Hematopoietic multipotent progenitor cell treated with erythropoietin and hydrocortisone succinate and interleukin-3 and kit ligand, for 8 days (in vitro differentiated cells): ENCODE results near the gene ISCA1.
"Not testable (repeated sequence)": the region's sequence is repeated elsewhere in the genome, so short reads cannot be mapped to it uniquely, and the experiment has no call there.

Experiments
- DNase-seq: peaks from one replicate; pipeline ENCODE4 v3.0.0-alpha.2; 2015

The ISCA1 gene

DNA sequence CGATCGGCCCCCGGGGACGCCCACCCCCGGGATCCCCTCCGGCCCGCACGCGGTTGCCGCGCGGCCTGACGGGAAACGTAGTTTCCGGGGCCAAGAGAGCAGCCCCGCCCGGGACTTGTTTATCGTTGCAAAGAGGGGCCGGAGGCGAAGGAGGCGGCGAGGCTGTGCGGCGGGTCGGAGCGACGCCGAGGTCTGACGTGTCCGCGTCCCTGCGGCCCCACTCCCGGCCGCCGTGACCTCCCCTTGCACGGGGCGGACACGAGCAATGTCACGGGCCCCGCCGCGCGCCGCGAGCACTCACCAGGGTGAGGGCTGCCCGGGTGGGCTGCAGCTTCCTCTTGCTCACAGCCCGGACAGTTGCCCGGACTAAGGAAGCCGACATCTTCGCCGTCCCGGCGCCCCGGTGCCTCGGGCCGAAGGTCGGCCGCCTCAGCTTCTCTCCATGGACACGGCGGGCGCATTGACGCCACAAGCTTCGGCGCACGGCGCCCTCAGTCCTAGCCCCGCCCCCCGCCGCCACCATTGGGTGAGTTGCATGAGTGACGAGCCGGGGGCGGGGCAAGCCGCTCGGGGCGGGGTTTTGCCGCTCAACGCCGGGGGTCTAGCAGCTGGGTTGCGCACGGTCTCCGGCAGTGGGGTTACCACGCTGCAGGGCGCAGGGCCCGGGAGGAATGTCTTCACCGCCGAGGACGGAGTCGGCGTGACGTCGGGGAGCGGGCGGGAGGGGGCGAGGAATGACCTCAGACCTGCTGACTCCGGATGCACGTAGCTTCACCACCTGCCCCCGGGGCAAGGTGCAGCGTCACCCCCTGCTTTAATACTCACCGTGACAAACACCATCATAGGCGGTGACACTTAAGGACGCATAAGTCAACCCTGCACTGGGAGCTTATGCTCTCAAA, at the start of gene ISCA1:
Gene ISCA1 (minus strand): TSS at position 462 of the 902 bp plus-strand sequence. CDS start 80 bp downstream, at position 382.
- DNase-seq: peak; percentile 93

DNA sequence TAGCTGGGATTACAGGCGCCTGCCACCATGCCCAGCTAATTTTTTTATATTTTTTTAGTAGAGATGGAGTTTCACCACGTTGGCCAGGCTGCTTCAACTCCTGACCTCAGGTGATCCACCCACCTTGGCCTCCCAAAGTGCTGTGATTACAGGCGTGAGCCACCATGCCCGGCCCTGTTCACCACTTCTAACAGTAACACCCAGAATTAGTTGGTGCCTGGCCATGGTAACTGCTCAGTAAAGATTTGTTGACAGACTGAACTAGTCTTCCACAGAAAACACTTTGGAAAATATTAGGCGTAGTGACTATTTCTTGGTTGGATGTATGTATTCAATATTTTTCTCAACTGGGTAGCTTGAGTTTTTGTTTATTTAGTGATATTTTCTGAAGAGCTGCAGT, 47.8 kb upstream of the ISCA1 start:
- DNase-seq: no peak

DNA sequence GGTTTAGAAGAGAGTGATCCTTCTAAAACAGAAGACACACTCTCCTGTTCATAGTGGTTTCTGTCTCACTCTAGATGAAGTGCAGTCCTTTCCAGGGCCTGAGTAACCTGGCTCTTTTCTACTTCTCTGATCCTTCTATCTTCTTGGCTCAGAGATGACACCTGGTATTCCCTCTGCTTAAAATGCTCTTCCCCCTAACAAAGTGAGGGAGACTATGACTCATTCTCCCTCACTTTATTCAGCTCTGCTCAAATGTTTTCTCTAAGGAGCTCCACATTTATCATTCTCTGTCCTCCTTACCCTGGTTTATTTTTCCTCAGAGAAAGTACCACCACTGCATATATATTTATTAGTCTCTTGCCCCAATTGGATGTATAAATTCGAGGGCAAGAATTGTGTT, 47.3 kb upstream of the ISCA1 start:
- DNase-seq: no peak

DNA sequence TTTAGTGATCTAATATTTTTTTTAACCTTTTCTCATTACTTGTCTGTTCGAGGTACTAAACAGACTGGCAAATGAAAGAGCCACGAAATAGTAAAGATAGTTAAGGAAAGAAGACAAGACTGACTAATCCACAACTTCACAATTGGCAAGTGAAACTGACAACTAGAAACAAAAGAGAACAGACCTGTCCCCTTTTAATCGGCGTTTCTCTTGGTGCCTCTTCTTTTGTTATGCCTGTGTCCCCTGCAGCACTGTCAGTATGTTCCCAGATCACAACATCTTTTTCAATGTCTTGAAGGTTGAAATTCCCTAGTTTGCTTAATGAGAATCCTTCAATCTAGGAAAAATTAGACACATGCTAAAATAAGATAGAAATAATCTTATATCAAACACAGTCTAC, 45.8 kb upstream of the ISCA1 start:
- DNase-seq: no peak

DNA sequence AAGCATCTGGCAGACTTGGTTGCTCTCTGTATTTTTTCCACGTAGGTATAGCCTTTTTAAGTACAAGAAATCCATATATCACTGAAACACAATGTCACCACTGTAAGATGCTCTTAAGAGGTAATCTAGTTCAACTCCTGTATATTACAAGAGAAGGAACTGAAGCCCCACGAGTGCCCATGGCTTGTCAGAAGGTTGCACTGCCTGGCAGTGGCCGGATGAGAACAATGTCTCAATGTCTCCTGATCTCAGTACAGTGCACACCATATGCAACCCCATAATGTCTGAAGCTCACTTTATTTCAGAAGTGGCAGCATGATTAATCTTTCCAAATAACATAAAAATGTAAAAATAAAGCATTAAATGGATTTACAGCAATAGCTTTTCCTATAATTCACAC, 44.2 kb upstream of the ISCA1 start:
- no peak for DNase-seq

DNA sequence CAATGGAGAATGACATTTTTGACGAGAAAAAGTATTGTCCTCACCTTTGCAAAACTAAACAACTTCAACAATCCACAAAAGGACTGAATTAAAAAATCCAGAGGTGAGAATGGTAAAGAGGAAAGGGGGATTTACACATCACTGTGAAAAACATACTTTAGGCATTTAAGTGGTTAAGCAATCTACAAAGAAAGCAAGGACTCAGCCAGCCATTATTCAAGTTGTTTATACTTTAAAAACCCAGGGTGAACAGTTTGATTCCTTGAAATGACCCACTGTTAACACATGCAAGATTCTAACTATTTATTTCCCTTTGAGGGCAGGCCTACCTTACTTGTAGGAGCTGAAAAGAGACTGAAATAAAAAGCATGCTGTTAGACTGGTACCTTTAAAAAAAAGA, 42.6 kb upstream of the ISCA1 start:
- no peak for DNase-seq

DNA sequence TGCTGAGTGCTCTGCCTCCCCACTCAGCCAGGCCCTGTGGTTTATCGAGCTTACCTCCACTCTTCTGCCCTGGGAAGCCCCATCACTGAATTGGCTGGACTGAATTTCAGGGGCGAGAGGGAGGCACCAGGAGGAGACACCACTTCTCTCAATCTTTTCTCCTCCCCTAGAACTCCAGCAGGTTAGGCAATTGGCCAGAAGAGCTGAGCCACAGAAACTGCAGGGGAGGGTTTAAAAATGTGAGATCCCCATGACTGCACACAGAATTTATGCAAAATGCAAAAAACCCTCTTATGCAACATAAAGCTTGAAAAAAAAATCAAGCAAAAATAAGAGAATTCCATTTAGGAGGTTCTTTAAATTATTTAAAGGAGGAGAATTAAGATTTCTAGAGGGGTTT, 42.0 kb upstream of the ISCA1 start:
- DNase-seq: no peak

DNA sequence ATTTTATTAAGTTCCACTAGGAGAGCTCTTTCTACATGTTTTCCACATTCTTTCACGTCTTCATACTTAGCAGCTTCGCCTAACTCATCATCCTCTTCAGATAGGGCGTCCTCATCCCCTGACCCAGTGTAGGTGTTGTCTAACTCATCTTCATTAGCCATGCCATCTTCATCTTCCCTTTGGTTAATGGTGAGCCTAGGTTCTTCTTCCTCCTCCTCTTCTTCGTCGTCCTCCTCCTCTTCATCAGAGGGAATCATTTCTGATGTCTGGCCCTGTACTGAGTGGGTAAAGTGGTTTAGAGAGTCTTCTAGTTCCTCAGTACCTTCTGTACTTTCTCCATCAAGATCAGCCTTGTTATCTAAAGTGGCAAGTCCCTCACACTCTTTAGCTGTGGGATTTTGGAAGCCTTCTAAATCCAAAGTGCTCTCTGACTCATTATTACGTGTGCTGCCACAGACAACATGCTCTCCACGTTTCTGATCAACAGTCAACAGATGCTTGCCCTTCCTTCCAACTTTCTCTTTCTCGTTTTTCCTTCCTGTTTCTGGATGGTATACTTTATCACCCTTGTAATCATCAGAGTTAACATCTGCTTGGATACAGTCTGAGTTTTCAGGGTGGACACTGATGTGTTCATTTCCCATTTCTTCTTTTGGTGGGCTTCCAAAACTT, 40.8 kb upstream of the ISCA1 start:
- no peak for DNase-seq

DNA sequence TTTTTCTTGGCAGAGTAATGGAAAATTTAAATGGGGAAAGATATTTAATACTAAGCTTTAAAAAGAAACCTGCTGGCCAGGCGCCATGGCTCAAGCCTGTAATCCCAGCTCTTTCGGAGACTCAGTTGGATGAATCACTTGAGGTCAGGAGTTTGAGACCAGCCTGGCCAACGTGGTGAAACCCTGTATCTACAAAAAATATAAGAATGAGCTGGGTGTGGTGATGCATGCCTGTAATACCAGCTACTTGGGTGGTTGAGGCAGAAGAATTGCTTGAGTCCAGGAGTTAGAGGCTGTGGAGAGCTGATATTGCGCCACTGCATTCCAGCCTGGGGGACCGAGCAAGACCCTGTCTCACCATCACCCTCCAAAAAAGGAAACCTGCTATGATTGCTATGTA, 39.0 kb upstream of the ISCA1 start:
- no peak for DNase-seq

DNA sequence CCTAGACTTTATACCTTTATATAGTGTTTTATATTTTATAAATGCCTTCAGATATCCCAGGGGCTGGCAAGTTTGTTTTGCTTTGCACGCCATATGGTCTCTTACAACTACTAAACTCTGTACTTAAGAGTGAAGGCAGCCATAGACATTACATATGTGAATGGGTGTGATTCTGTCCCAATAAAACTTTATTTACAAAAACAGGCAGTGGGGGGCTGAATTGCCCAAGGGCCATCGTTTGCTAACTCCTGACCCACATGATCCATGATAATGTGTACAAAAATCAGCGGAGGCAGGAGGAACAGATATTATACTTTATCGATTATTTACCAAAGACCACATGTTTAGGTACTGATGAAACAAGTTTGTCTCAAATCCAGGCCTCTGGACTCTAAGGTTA, 35.8 kb upstream of the ISCA1 start:
- no peak for DNase-seq

DNA sequence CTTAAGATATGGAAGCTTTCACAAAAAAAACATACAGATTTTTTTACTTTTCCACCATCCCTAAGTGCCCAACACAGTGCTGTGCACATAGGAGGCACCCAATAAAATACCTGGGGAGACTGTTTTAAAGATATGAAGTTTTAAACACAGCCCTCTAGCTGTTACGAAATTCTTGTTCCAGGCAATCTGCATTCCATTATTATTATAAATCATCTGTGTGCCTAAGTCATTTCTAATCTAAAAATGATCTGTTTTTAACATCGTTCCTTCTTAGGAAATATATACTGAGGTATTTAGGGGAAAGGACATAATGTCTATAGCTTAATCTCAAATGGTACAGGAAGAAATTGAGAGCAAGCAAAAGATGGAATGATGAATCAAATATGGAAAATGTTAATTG, 32.7 kb upstream of the ISCA1 start:
- DNase-seq: no peak

DNA sequence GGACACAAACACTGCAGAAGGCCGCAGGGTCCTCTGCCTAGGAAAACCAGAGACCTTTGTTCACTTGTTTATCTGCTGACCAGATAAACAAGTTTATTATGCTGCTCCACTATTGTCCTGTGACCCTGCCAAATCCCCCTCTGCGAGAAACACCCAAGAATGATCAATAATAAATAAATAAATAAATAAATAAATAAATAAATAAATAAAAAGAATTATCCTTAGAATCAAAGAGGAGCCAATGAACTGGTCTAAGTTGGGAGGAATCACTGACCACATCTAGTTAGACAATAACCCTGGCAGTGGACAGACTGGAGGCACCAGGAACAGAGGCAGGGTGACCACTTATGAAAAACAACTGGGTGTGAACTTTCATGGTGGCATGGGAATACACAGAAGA, 30.6 kb upstream of the ISCA1 start:
- not testable (repeated sequence) for DNase-seq

DNA sequence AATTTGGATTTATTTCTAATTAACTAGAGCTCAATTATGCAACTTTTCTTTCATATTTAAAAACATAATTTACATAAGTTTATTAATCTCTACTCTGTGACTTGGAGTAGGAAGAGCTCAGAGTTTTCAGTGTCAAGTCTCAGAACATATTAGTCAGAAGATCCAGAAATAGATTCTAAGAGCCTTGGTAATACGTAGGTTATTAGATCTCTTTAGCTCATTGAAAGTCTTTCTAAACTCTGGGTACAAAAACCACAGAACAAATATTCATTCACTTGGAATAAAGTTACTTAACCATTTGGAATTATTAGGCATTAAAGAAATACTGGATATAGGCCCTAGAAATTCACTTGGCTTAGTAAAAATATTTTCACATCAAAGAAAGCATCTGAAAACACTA, 26.3 kb upstream of the ISCA1 start:
- DNase-seq: no peak

DNA sequence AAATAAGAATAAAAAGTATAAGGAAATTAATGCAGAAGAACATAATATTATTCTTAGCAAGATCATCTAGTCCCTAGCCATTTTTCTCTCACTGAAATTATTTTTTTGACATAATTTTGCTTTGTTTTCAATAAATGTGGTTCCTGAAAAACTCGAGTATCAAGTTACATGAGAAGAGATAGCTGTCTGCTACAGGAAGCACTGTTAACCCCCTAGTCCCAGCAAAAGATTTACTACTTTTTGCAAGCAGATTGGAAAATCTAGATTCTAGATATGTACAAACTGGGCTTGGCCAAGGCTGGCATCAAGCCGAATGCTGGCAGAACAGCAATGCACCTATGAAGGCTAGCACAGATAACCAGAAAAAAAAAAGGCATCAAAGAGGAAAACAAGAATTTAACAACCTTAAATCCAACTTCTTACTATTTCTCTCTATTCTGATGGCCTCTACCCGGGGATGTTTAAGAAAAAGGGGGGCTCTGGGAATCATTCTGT, 21.9 kb upstream of the ISCA1 start:
- DNase-seq: no peak

DNA sequence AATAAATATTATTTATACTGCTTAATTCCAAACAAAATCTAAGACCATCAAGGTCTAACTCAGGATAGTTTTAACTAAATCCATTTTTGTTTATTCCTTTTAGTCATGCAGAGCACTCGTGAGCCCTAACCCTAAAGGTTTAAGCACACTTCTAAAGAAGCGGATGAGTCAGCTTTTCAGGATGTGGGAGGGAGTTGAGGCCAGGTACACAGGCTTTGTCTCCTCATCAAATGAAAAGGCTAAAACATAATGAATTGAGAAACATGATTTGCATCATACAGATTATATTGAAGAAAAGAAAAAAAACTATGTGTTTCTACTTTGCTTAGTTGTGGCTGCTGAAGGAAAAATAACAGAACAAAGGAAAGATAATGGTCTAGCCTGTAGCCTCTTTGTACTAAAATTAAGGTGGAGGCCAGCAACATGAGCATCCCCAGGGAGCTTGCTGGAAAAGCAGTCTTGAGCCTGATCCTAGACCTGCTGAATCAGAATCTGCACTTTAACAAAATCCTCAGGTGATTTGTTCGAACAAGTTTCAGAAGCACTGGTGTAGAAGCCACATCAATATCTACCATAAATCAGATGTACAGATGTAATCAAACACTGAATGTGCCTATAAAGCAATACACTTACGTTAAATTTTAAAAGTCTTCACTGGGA, 21.1 kb upstream of the ISCA1 start:
- DNase-seq: no peak

DNA sequence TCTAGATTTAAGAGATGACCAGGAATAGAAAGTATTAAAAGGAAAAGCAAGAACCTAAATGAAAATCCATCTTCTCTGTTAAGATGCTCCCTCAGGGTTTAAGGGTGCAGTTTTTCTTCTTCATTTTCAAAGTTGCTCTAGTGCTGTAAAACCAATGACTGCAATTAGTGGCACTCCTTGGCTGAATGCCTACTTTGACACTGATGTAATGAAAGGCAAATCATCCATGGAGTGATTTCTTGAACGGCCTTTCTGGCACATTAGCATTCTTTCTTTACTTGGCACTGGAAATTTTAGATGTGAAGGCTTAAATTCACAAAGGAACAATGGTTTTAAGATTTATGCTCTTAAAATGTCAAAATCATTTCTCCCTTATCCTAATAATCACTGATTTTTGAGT, 19.3 kb upstream of the ISCA1 start:
- no peak for DNase-seq

DNA sequence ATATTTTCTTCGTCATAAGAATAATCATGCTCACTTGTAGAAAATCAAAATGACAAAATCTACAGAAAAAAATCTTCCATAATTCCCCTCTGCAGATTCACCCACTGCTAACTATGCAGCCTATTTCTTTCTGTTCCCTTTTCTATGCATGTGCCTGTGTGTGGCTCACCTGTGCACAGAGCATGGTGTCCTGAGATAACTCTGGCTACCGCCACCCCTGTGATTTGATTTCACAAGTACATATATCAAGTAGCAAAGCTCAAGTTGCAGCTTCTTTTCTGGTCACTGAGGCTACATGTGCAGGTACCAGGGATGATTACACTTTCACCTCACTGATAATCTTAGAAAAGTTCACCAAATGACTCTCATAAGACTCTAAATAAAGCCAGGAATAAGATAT, 18.4 kb upstream of the ISCA1 start:
- no peak for DNase-seq

DNA sequence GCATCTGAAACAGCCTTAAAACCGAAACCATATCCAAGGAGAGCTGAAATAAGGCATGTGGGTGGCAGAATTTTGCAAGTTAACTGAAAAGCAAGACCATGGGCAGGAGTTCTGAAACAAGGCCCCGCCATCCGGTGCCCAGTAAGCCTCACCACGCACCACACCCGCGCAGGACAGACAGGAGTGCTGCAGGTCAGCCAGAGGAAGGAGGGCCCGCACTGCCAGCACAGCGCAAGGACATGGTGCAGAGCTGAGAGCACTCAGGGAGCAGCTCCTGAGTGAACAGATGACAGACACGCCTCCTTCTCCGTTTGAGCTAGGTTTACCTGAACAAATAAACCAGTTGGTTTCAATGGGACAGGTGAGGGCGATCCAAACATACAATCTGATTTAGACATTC, 16.5 kb upstream of the ISCA1 start:
- DNase-seq: no peak

DNA sequence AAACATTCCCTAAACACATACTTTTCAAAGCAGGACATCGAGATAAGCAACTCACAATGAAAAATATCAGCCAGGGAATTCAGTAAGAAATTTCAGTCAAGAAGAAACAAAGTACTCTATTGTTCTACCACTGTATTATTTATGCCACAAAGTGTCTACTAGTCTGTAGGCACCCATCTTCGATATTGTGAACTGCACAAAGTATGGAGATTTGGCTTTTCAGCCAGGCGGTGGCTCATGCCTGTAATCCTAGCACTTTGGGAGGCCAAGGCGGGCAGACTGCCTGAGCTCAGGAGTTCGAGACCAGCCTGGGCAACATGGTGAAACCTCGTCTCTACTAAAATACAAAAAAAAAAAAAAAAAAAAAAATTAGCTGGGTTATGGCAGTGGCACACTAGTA, 8.0 kb upstream of the ISCA1 start:
- DNase-seq: not testable (repeated sequence)

DNA sequence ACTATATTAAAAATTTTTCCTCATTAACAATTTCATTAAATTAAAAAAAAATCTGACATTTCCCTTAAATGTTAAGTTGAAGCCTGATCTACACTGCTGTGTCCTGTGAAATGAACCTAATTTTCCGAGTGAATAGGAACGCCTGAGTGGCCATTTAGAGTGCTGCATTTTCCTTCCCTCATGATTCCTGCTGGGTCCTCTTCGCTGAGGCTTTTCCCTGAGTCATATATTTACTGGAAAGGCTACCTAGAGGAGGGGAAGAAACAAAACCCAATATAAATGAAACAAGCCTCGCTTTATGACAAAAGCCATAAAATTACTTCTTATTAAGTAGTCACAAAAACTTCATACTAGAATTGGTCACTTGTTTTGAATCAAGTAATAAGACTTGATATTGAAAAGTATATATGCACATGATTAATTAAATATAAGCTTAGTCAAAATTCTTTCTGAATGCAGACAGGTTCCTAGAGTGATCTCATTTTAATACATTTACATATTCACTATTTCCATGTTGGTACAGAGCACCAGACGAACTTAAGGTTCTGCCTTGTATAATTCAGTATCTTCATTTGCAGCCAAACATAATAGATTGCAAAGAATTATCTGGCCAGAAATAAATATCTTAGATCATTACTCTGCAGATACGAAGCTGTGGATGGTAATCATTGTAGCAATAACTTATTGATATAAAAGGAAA, 6.3 kb upstream of the ISCA1 start:
- no peak for DNase-seq

DNA sequence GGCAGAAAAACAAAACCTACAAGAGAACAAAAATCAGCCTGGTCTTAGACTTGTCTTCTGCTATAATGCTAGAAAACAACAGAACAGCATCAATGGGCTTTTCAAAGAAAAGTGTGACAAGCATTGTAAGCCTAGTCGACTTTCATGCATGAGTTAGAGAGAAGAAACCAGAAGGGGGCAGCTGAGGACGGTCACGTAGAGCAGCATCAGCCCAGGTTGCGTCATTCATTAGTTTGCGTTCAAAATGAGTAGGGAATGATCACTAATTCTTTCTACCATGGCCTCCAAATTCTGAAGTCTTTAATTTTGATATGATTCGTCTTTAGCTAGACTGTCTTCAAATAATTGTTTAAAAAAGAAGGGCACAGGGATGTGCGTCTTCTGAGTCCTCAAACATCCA, 4.7 kb upstream of the ISCA1 start:
- DNase-seq: peak; percentile 78

DNA sequence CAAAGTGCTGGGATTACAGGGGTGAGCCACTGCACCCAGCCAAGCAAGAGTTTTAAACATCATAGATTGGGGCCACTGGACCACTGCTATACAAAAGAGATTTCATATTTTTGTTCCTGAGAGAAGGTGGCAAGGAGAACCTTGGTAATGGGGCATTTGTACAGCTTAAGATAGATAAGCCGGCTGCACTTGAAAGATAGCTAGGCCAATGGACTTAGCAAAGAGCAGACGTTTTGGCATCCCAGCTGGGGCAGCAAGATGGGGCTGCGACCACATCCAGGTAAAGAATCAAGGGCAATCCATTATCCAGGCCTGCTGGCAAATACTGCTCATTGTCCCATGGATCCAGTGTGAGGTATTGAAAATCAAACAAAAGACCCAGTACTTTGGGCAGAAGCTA, 3.9 kb upstream of the ISCA1 start:
- DNase-seq: peak; percentile 94

DNA sequence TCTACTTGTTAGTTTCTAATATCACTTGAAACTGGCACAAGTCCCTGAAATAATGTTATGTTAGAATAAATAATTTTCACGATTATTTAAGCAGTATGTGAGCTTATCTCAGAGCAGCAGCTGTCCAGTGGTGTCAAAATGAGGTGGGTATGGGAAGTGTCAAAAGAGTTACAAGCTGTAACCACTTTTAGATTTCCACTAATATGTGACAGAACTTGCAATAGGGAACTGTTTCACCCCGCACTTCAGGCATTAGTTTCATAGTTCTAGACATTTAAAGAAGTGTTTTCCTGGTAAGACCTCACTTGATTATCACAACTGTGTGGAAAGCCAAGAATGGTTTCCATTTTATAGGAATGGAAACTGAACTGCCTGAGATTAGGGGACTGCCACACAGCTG, 2.9 kb upstream of the ISCA1 start:
- DNase-seq: peak; percentile 93
